HG03103 (cell line): ENCODE measurements around the gene MYL7.
"Not testable (repeated sequence)": the region's sequence is repeated elsewhere in the genome, so short reads cannot be mapped to it uniquely, and the experiment has no call there.

ENCODE experiments used
- ATAC-seq: cut with Tn5 transposase; IDR thresholded peaks from one replicate; pipeline ENCODE4 v1.9.1; 2021; ENCODE audit warnings: low read depth; ENCODE audit not compliant: unreplicated experiment

The MYL7 gene

GRCh38 chr7:44141221-44141850, at the start of gene MYL7:
MYL7 (minus strand) TSS chr7:44141332; CDS start chr7:44141305, 27 bp downstream.
- no peak for ATAC-seq

- ATAC-seq: no peak
Measured at GRCh38 chr7:44189993-44190872, 49.1 kb upstream of the MYL7 start.

GRCh38 chr7:44189286-44189992, 48.3 kb upstream of the MYL7 start, which contains the start of gene GCK:
GCK (minus strand) TSS chr7:44189439; CDS start chr7:44188953, 486 bp downstream.
- no peak for ATAC-seq

- ATAC-seq: no peak
Measured at GRCh38 chr7:44188480-44189225, 47.5 kb upstream of the MYL7 start.

GRCh38 chr7:44187636-44188416, 46.7 kb upstream of the MYL7 start:
- ATAC-seq: no peak

GRCh38 chr7:44186736-44187135, 45.6 kb upstream of the MYL7 start:
- ATAC-seq: no peak

- no peak for ATAC-seq
Measured at GRCh38 chr7:44185729-44186128, 44.6 kb upstream of the MYL7 start.

GRCh38 chr7:44184873-44185446, 43.8 kb upstream of the MYL7 start:
- no peak for ATAC-seq

GRCh38 chr7:44184206-44184872, 43.2 kb upstream of the MYL7 start:
- ATAC-seq: no peak

GRCh38 chr7:44183386-44183785, 42.3 kb upstream of the MYL7 start:
- ATAC-seq: no peak

GRCh38 chr7:44182827-44183226, 41.7 kb upstream of the MYL7 start:
- no peak for ATAC-seq

- ATAC-seq: no peak
Measured at GRCh38 chr7:44180631-44181030, 39.5 kb upstream of the MYL7 start.

- ATAC-seq: no peak
Measured at GRCh38 chr7:44177570-44178131, 36.5 kb upstream of the MYL7 start.

GRCh38 chr7:44176486-44176885, 35.4 kb upstream of the MYL7 start:
- no peak for ATAC-seq

GRCh38 chr7:44175730-44176129, 34.6 kb upstream of the MYL7 start:
- ATAC-seq: no peak

- ATAC-seq: not testable (repeated sequence)
Measured at GRCh38 chr7:44174694-44174948, 33.5 kb upstream of the MYL7 start.

GRCh38 chr7:44173911-44174693, 33.0 kb upstream of the MYL7 start:
- ATAC-seq: no peak

- ATAC-seq: no peak
Measured at GRCh38 chr7:44172803-44173424, 31.8 kb upstream of the MYL7 start.
